HG03469 (cell line): Measurements from ENCODE around the gene HBA1.
"Not testable (repeated sequence)": the region's sequence is repeated elsewhere in the genome, so short reads cannot be mapped to it uniquely, and the experiment has no call there.

Experiments used
- ATAC-seq: cut with Tn5 transposase; IDR thresholded peaks from one replicate; pipeline ENCODE4 v1.9.1; 2021; ENCODE audit warnings: mild to moderate bottlenecking, moderate library complexity, moderate number of reproducible peaks; ENCODE audit not compliant: unreplicated experiment

HBA1 gene

GRCh38 chr16:176477-177382, at the start of gene HBA1:
Gene HBA1, plus strand, starts transcription at chr16:176680. Its CDS starts 37 bp downstream, at chr16:176717.
- not testable (repeated sequence) for ATAC-seq

GRCh38 chr16:129075-129474, 47.4 kb upstream of the HBA1 start:
- no peak for ATAC-seq

- ATAC-seq = no peak
Measured at GRCh38 chr16:130533-131173, 45.8 kb upstream of the HBA1 start.

- ATAC-seq = no peak
Measured at GRCh38 chr16:132120-132519, 44.4 kb upstream of the HBA1 start.

- ATAC-seq = no peak
Measured at GRCh38 chr16:133716-134115, 42.8 kb upstream of the HBA1 start.

GRCh38 chr16:138049-138417, 38.4 kb upstream of the HBA1 start:
- ATAC-seq = no peak

- no peak for ATAC-seq
Measured at GRCh38 chr16:140175-140857, 36.2 kb upstream of the HBA1 start.

GRCh38 chr16:142405-142967, 34.0 kb upstream of the HBA1 start:
- no peak for ATAC-seq

- ATAC-seq = no peak
Measured at GRCh38 chr16:143047-143446, 33.4 kb upstream of the HBA1 start.

GRCh38 chr16:143456-143855, 33.0 kb upstream of the HBA1 start:
- no peak for ATAC-seq

- no peak for ATAC-seq
Measured at GRCh38 chr16:144797-145252, 31.7 kb upstream of the HBA1 start.

- no peak for ATAC-seq
Measured at GRCh38 chr16:146646-147045, 29.8 kb upstream of the HBA1 start.

GRCh38 chr16:149024-149660, 27.3 kb upstream of the HBA1 start:
- ATAC-seq = no peak

GRCh38 chr16:152141-153128, 24.0 kb upstream of the HBA1 start, which contains the start of gene HBZ:
Gene HBZ, plus strand, starts transcription at chr16:152644. Its CDS starts 266 bp downstream, at chr16:152910.
- no peak for ATAC-seq

GRCh38 chr16:153129-153521, 23.4 kb upstream of the HBA1 start:
- not testable (repeated sequence) for ATAC-seq

- ATAC-seq = not testable (repeated sequence)
Measured at GRCh38 chr16:153550-154216, 22.8 kb upstream of the HBA1 start.

GRCh38 chr16:154217-155030, 22.1 kb upstream of the HBA1 start:
- ATAC-seq = no peak

- ATAC-seq = no peak
Measured at GRCh38 chr16:155031-155398, 21.5 kb upstream of the HBA1 start.
